ENCODE data around the gene TRPM1. TPM values are rescaled to one million over a fixed set of nuclear protein-coding genes. Genes with fewer than 3 reads are reported as not detected.
A peak's percentile ranks its signal among the peaks of the same experiment; 100 is the strongest.

The TRPM1 gene
- total RNA-seq, 1 donor from 2014 or later, result not detected

DNA sequence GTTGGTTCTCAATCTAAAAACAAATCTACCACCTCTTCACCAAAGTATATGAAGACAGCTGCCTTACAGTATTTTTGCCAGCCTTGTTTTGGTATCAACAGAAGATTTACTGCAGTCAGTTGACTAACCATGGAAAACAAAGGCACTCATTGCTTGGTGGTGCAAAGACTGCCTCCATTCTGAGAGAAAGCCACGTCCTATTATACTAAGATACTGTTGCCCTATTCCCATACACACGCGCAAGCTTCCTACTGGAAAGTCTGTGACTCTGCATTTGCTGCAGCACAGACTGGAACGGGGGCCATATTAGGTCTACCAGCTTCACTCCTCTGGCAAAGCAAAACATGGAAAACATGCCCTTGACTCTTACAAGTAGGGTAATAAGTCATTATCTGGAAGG lies 128.1 kb downstream of the TRPM1 start:
- no peak overlapping the region for H3K9ac ChIP-seq (ENCODE audit: low read depth in 1 of 3, low read length in 3 of 3)
- no peaks in the 10 kb centered on the region for H3K27me3 ChIP-seq (ENCODE audit: control insufficient read depth in 3 of 3, insufficient read depth in 3 of 3, low read length in 3 of 3)
- peaks cover 3 to 8% (median 5%) of the 10 kb centered on the region in 3 donors for H3K4me1 ChIP-seq (ENCODE audit: control insufficient read depth in 3 of 3, insufficient read depth in 3 of 3, low read length in 3 of 3)
- peaks cover 3 to 31% (median 6%) of the 10 kb centered on the region in 3 donors for H3K36me3 ChIP-seq (ENCODE audit: control insufficient read depth in 3 of 3, insufficient read depth in 3 of 3, low read length in 3 of 3)
- H3K9me3 ChIP-seq (ENCODE audit: control insufficient read depth in 3 of 3, low read length in 3 of 3), result no peaks in the 10 kb centered on the region
- no peak overlapping the region for H3K4me3 ChIP-seq (ENCODE audit: low read length in 3 of 3)
- H3K27ac ChIP-seq (ENCODE audit: low read depth, low read length), result no peak overlapping the region

- H3K27me3 ChIP-seq (ENCODE audit: control insufficient read depth in 3 of 3, insufficient read depth in 3 of 3, low read length in 3 of 3), result no peaks in the 10 kb centered on the region
- H3K27ac ChIP-seq (ENCODE audit: low read depth, low read length), result no peak overlapping the region
- peaks cover 3 to 42% (median 25%) of the 10 kb centered on the region in 3 donors for H3K36me3 ChIP-seq (ENCODE audit: control insufficient read depth in 3 of 3, insufficient read depth in 3 of 3, low read length in 3 of 3)
- no peaks in the 10 kb centered on the region for H3K4me1 ChIP-seq (ENCODE audit: control insufficient read depth in 3 of 3, insufficient read depth in 3 of 3, low read length in 3 of 3)
- no peaks in the 10 kb centered on the region for H3K9me3 ChIP-seq (ENCODE audit: control insufficient read depth in 3 of 3, low read length in 3 of 3)
- H3K4me3 ChIP-seq (ENCODE audit: low read length in 3 of 3), result no peak overlapping the region
- no peak overlapping the region for H3K9ac ChIP-seq (ENCODE audit: low read depth in 1 of 3, low read length in 3 of 3)
These were observed 131.8 kb downstream of the TRPM1 start for GRCh38 chr15:30969724-30970123.

DNA sequence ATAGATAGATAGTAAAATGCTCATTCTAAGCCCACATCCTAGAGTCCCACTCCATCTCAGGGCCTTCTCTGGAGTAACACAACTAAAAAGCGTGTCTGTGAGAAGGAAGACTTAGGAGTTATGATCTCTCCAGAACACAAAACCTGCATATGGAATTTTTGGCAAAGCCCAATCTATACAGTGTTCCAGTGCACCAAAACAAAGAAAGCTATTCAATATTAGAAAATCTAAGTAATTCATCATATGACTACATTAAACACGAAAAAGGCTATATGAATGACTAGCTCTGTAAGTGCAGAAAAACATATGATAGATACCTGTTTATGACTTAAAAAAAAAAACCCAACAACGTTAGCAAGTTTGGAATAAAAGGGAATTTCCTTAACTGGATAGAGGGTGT lies 137.8 kb downstream of the TRPM1 start:
- peaks cover 21 to 33% (median 21%) of the 10 kb centered on the region in 3 donors for H3K4me1 ChIP-seq (ENCODE audit: control insufficient read depth in 3 of 3, insufficient read depth in 3 of 3, low read length in 3 of 3)
- H3K4me3 ChIP-seq (ENCODE audit: low read length in 3 of 3), result no peak overlapping the region
- H3K27ac ChIP-seq (ENCODE audit: low read depth, low read length), result no peak overlapping the region
- H3K9ac ChIP-seq (ENCODE audit: low read depth in 1 of 3, low read length in 3 of 3), result no peak overlapping the region
- no peaks in the 10 kb centered on the region for H3K27me3 ChIP-seq (ENCODE audit: control insufficient read depth in 3 of 3, insufficient read depth in 3 of 3, low read length in 3 of 3)
- peaks cover 0 to 28% (median 28%) of the 10 kb centered on the region in 3 donors for H3K36me3 ChIP-seq (ENCODE audit: control insufficient read depth in 3 of 3, insufficient read depth in 3 of 3, low read length in 3 of 3)
- H3K9me3 ChIP-seq (ENCODE audit: control insufficient read depth in 3 of 3, low read length in 3 of 3), result no peaks in the 10 kb centered on the region

GRCh38 chr15:30962659-30963058 lies 138.9 kb downstream of the TRPM1 start:
- Histone ChIP-seq H3K4me1 (ENCODE audit: control insufficient read depth in 3 of 3, insufficient read depth in 3 of 3, low read length in 3 of 3) (peaks cover 21 to 33% (median 21%) of the 10 kb centered on the region in 3 donors), H3K4me3 (ENCODE audit: low read length in 3 of 3) (no peak overlapping the region), H3K9me3 (ENCODE audit: control insufficient read depth in 3 of 3, low read length in 3 of 3) (no peaks in the 10 kb centered on the region), H3K27ac (ENCODE audit: low read depth, low read length) (no peak overlapping the region), H3K9ac (ENCODE audit: low read depth in 1 of 3, low read length in 3 of 3) (no peak overlapping the region), H3K27me3 (ENCODE audit: control insufficient read depth in 3 of 3, insufficient read depth in 3 of 3, low read length in 3 of 3) (no peaks in the 10 kb centered on the region), H3K36me3 (ENCODE audit: control insufficient read depth in 3 of 3, insufficient read depth in 3 of 3, low read length in 3 of 3) (peaks cover 6 to 37% (median 36%) of the 10 kb centered on the region in 3 donors)

DNA sequence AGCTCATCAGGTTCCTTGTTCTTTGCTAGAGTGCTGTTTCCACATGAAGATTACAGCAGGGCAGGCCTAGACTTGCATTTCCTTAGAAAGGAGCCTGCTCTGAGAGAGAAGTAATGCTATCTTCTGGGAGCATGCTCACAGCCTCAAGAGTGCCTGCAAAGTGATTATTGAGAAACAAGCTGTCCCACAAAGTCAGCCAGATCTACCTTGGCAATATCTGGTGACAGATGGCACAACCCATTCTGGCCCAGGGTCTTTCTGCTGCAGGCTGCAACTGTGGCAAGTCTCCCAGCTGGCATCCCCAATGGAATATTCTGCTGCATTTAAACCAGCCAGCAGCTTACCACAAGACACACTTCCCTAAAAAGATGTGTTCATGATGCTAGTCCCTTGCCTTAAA lies 139.4 kb downstream of the TRPM1 start:
- H3K27ac ChIP-seq (ENCODE audit: low read depth, low read length), result peak overlapping the region; percentile 75
- peaks cover 21 to 33% (median 21%) of the 10 kb centered on the region in 3 donors for H3K4me1 ChIP-seq (ENCODE audit: control insufficient read depth in 3 of 3, insufficient read depth in 3 of 3, low read length in 3 of 3)
- no peaks in the 10 kb centered on the region for H3K9me3 ChIP-seq (ENCODE audit: control insufficient read depth in 3 of 3, low read length in 3 of 3)
- peaks cover 8 to 37% (median 35%) of the 10 kb centered on the region in 3 donors for H3K36me3 ChIP-seq (ENCODE audit: control insufficient read depth in 3 of 3, insufficient read depth in 3 of 3, low read length in 3 of 3)
- peak overlapping the region in 2 of 3 donors; percentile 36 to 39 for H3K9ac ChIP-seq (ENCODE audit: low read depth in 1 of 3, low read length in 3 of 3)
- H3K27me3 ChIP-seq (ENCODE audit: control insufficient read depth in 3 of 3, insufficient read depth in 3 of 3, low read length in 3 of 3), result no peaks in the 10 kb centered on the region
- no peak overlapping the region for H3K4me3 ChIP-seq (ENCODE audit: low read length in 3 of 3)

GRCh38 chr15:30958219-30958618 lies 143.3 kb downstream of the TRPM1 start:
- Histone ChIP-seq H3K27ac (ENCODE audit: low read depth, low read length) (no peak overlapping the region), H3K36me3 (ENCODE audit: control insufficient read depth in 3 of 3, insufficient read depth in 3 of 3, low read length in 3 of 3) (peaks cover 16 to 40% (median 35%) of the 10 kb centered on the region in 3 donors), H3K9me3 (ENCODE audit: control insufficient read depth in 3 of 3, low read length in 3 of 3) (no peaks in the 10 kb centered on the region), H3K9ac (ENCODE audit: low read depth in 1 of 3, low read length in 3 of 3) (no peak overlapping the region), H3K4me3 (ENCODE audit: low read length in 3 of 3) (no peak overlapping the region), H3K27me3 (ENCODE audit: control insufficient read depth in 3 of 3, insufficient read depth in 3 of 3, low read length in 3 of 3) (no peaks in the 10 kb centered on the region), H3K4me1 (ENCODE audit: control insufficient read depth in 3 of 3, insufficient read depth in 3 of 3, low read length in 3 of 3) (peaks cover 29 to 42% (median 32%) of the 10 kb centered on the region in 3 donors)

- H3K27ac ChIP-seq (ENCODE audit: low read depth, low read length), result no peak overlapping the region
- H3K27me3 ChIP-seq (ENCODE audit: control insufficient read depth in 3 of 3, insufficient read depth in 3 of 3, low read length in 3 of 3), result no peaks in the 10 kb centered on the region
- no peak overlapping the region for H3K4me3 ChIP-seq (ENCODE audit: low read length in 3 of 3)
- peaks cover 16 to 27% (median 25%) of the 10 kb centered on the region in 3 donors for H3K4me1 ChIP-seq (ENCODE audit: control insufficient read depth in 3 of 3, insufficient read depth in 3 of 3, low read length in 3 of 3)
- no peaks in the 10 kb centered on the region for H3K9me3 ChIP-seq (ENCODE audit: control insufficient read depth in 3 of 3, low read length in 3 of 3)
- H3K9ac ChIP-seq (ENCODE audit: low read depth in 1 of 3, low read length in 3 of 3), result no peak overlapping the region
- H3K36me3 ChIP-seq (ENCODE audit: control insufficient read depth in 3 of 3, insufficient read depth in 3 of 3, low read length in 3 of 3), result peaks cover 31 to 55% (median 48%) of the 10 kb centered on the region in 3 donors
These were observed 145.1 kb downstream of the TRPM1 start for GRCh38 chr15:30956216-30957124.

- Histone ChIP-seq H3K27ac (ENCODE audit: low read depth, low read length) (no peak overlapping the region), H3K9me3 (ENCODE audit: control insufficient read depth in 3 of 3, low read length in 3 of 3) (no peaks in the 10 kb centered on the region), H3K9ac (ENCODE audit: low read depth in 1 of 3, low read length in 3 of 3) (no peak overlapping the region), H3K4me3 (ENCODE audit: low read length in 3 of 3) (no peak overlapping the region), H3K4me1 (ENCODE audit: control insufficient read depth in 3 of 3, insufficient read depth in 3 of 3, low read length in 3 of 3) (peaks cover 8 to 16% (median 16%) of the 10 kb centered on the region in 3 donors), H3K27me3 (ENCODE audit: control insufficient read depth in 3 of 3, insufficient read depth in 3 of 3, low read length in 3 of 3) (no peaks in the 10 kb centered on the region), H3K36me3 (ENCODE audit: control insufficient read depth in 3 of 3, insufficient read depth in 3 of 3, low read length in 3 of 3) (peaks cover 45 to 70% (median 62%) of the 10 kb centered on the region in 3 donors)
These were observed 146.9 kb downstream of the TRPM1 start for GRCh38 chr15:30954674-30955073.

- Histone ChIP-seq H3K9me3 (ENCODE audit: control insufficient read depth in 3 of 3, low read length in 3 of 3) (no peaks in the 10 kb centered on the region), H3K9ac (ENCODE audit: low read depth in 1 of 3, low read length in 3 of 3) (peak overlapping the region in 1 of 3 donors; percentile 47), H3K27ac (ENCODE audit: low read depth, low read length) (peak overlapping the region; percentile 25), H3K4me3 (ENCODE audit: low read length in 3 of 3) (no peak overlapping the region), H3K27me3 (ENCODE audit: control insufficient read depth in 3 of 3, insufficient read depth in 3 of 3, low read length in 3 of 3) (no peaks in the 10 kb centered on the region), H3K4me1 (ENCODE audit: control insufficient read depth in 3 of 3, insufficient read depth in 3 of 3, low read length in 3 of 3) (peaks cover 8 to 12% (median 12%) of the 10 kb centered on the region in 3 donors), H3K36me3 (ENCODE audit: control insufficient read depth in 3 of 3, insufficient read depth in 3 of 3, low read length in 3 of 3) (peaks cover 52 to 71% (median 66%) of the 10 kb centered on the region in 3 donors)
These were observed 147.7 kb downstream of the TRPM1 start for GRCh38 chr15:30953731-30954378.

DNA sequence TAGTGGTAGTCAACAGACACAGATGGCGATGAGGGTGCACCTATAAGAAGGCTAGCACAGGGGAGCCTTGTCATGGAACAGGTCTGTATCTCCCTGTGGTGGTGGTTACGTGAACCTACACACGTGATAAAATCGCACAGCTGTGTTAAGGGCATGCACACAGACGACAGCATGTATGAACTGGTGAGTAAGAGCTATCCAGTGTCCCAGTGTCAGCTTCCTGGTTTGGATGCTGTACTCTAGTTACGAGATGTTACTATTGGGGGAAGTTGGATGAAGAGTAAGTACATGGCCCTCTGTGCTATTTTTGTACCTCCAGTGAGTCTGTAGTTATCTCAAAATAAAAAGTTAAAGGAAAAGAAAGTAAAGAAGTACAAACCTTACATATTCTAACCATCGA lies 148.3 kb downstream of the TRPM1 start:
- H3K27me3 ChIP-seq (ENCODE audit: control insufficient read depth in 3 of 3, insufficient read depth in 3 of 3, low read length in 3 of 3), result no peaks in the 10 kb centered on the region
- no peaks in the 10 kb centered on the region for H3K9me3 ChIP-seq (ENCODE audit: control insufficient read depth in 3 of 3, low read length in 3 of 3)
- peaks cover 55 to 71% (median 66%) of the 10 kb centered on the region in 3 donors for H3K36me3 ChIP-seq (ENCODE audit: control insufficient read depth in 3 of 3, insufficient read depth in 3 of 3, low read length in 3 of 3)
- no peak overlapping the region for H3K4me3 ChIP-seq (ENCODE audit: low read length in 3 of 3)
- no peak overlapping the region for H3K9ac ChIP-seq (ENCODE audit: low read depth in 1 of 3, low read length in 3 of 3)
- H3K4me1 ChIP-seq (ENCODE audit: control insufficient read depth in 3 of 3, insufficient read depth in 3 of 3, low read length in 3 of 3), result peaks cover 8 to 12% (median 12%) of the 10 kb centered on the region in 3 donors
- no peak overlapping the region for H3K27ac ChIP-seq (ENCODE audit: low read depth, low read length)

Data from skeletal muscle tissue (tissue), 4 donors.